WTC11 (cell line): Measurements from ENCODE around the gene RBFOX2. TPM values are rescaled to one million over a fixed set of nuclear protein-coding genes. Genes with fewer than 3 reads are reported as not detected.

Experiments used
- ATAC-seq: fragments of 200-7000 bp; cut with Tn5 transposase; 2 replicates; pipeline ENCODE4 v1.10.0; 2021; ENCODE audit warnings: mild to moderate bottlenecking, moderate library complexity
- CTCF ChIA-PET: fragments of 300-600 bp; sonication (Branson Sonifier 250); formaldehyde crosslinking; loops from one replicate; lab custom pipeline; 2021; ENCODE audit warnings: antibody characterized with exemption; lab: Charles Lee
- POLR2A ChIA-PET: fragments of 350-600 bp; sonication (Branson Sonifier 250); formaldehyde crosslinking; loops from one replicate; lab custom pipeline; 2021; ENCODE audit warnings: antibody characterized with exemption; lab: Charles Lee
- DNase-seq: peaks from one replicate; pipeline ENCODE4 v3.0.0; 2021; ENCODE audit warnings: low spot score
- H3K27ac Mint-ChIP-seq: 2 replicates; pipeline ENCODE4 v1.8.0; 2021; ENCODE audit warnings: mixed read lengths
- H3K27me3 Mint-ChIP-seq: 2 replicates; pipeline ENCODE4 v1.8.0; 2021; ENCODE audit warnings: low read depth, mild to moderate bottlenecking, moderate library complexity, mixed read lengths
- H3K36me3 Mint-ChIP-seq: 2 replicates; pipeline ENCODE4 v1.8.0; 2021; ENCODE audit warnings: mixed read lengths
- H3K4me1 Mint-ChIP-seq: 2 replicates; pipeline ENCODE4 v1.8.0; 2022; ENCODE audit warnings: mixed read lengths
- H3K4me3 Mint-ChIP-seq: 2 replicates; pipeline ENCODE4 v1.8.0; 2021; ENCODE audit warnings: mild to moderate bottlenecking, moderate library complexity, mixed read lengths
- H3K9me3 Mint-ChIP-seq: 2 replicates; pipeline ENCODE4 v1.8.0; 2021; ENCODE audit warnings: mixed read lengths
- ERG ChIP-seq: fragments of 250-450 bp; sonication (Bioruptor Pico); IDR thresholded peaks from 2 replicates; pipeline ENCODE4 v1.8.0; 2021; ENCODE audit warnings: mild to moderate bottlenecking
- FOXK1 ChIP-seq: sonication (generic); formaldehyde crosslinking; IDR thresholded peaks from 2 replicates; pipeline ENCODE4 v1.8.0; 2022; ENCODE audit warnings: mild to moderate bottlenecking, moderate library complexity, missing genetic modification reagents
- FOXP1 ChIP-seq: sonication (generic); formaldehyde crosslinking; IDR thresholded peaks from 2 replicates; pipeline ENCODE4 v1.8.0; 2022; ENCODE audit warnings: missing genetic modification reagents, mild to moderate bottlenecking, moderate library complexity, borderline replicate concordance
- GRHL2 ChIP-seq: fragments of 250-450 bp; sonication (Bioruptor Pico); IDR thresholded peaks from 2 replicates; pipeline ENCODE4 v1.8.0; 2022; ENCODE audit warnings: mild to moderate bottlenecking, moderate library complexity; ENCODE audit not compliant: insufficient replicate concordance, severe bottlenecking
- HMGA2 ChIP-seq: fragments of 250-450 bp; sonication (Bioruptor Pico); IDR thresholded peaks from 2 replicates; pipeline ENCODE4 v1.4.0; 2021; ENCODE audit warnings: mild to moderate bottlenecking, moderate library complexity
- IRF2 ChIP-seq: sonication (generic); formaldehyde crosslinking; IDR thresholded peaks from 2 replicates; pipeline ENCODE4 v1.8.0; 2022; ENCODE audit warnings: low read depth, missing genetic modification reagents, borderline replicate concordance
- PRDM15 ChIP-seq: sonication (generic); formaldehyde crosslinking; IDR thresholded peaks from 2 replicates; pipeline ENCODE4 v1.8.0; 2022; ENCODE audit warnings: missing genetic modification reagents
- RORB ChIP-seq: fragments of 250-450 bp; sonication (Bioruptor Pico); IDR thresholded peaks from 2 replicates; pipeline ENCODE4 v1.9.0; 2021; ENCODE audit warnings: mild to moderate bottlenecking
- TCF7 ChIP-seq: sonication (generic); formaldehyde crosslinking; IDR thresholded peaks from 2 replicates; pipeline ENCODE4 v1.8.0; 2022; ENCODE audit warnings: mild to moderate bottlenecking, low read depth, missing genetic modification reagents, moderate library complexity
- TP53 ChIP-seq: sonication (generic); formaldehyde crosslinking; IDR thresholded peaks from 2 replicates; pipeline ENCODE4 v1.8.1; 2023; ENCODE audit warnings: mild to moderate bottlenecking, missing genetic modification reagents
- USF1 ChIP-seq: sonication (generic); formaldehyde crosslinking; IDR thresholded peaks from 2 replicates; pipeline ENCODE4 v1.8.0; 2022; ENCODE audit warnings: mild to moderate bottlenecking, missing genetic modification reagents
- USF2 ChIP-seq: sonication (generic); formaldehyde crosslinking; IDR thresholded peaks from 2 replicates; pipeline ENCODE4 v1.8.1; 2023; ENCODE audit warnings: mild to moderate bottlenecking, missing genetic modification reagents, moderate library complexity
- ZBTB43 ChIP-seq: sonication (generic); formaldehyde crosslinking; IDR thresholded peaks from 2 replicates; pipeline ENCODE4 v1.8.1; 2023; ENCODE audit warnings: mild to moderate bottlenecking, missing genetic modification reagents
- ZNF121 ChIP-seq: sonication (generic); formaldehyde crosslinking; IDR thresholded peaks from 2 replicates; pipeline ENCODE4 v1.8.0; 2023; ENCODE audit warnings: missing genetic modification reagents
- ZNF317 ChIP-seq: sonication (generic); formaldehyde crosslinking; IDR thresholded peaks from 2 replicates; pipeline ENCODE4 v1.8.1; 2023; ENCODE audit warnings: low read depth, mild to moderate bottlenecking, moderate library complexity, missing genetic modification reagents, borderline replicate concordance
- ZNF416 ChIP-seq: fragments of 250-450 bp; sonication (Bioruptor Pico); IDR thresholded peaks from 2 replicates; pipeline ENCODE4 v1.9.0; 2021; ENCODE audit warnings: mild to moderate bottlenecking, inconsistent platforms
- ZNF512 ChIP-seq: sonication (generic); formaldehyde crosslinking; IDR thresholded peaks from 2 replicates; pipeline ENCODE4 v1.8.1; 2022; ENCODE audit warnings: missing genetic modification reagents, borderline replicate concordance
- total RNA-seq: library from RNA; stranded (reverse); gene quantifications from 3 replicates; pipeline ENCODE4 v1.2.3, GENCODE V29; 2021
- TF ChIP-seq, protein P1 (sequence below): sonication (generic); formaldehyde crosslinking; IDR thresholded peaks from 2 replicates; pipeline ENCODE4 v1.8.1; 2022; ENCODE audit warnings: mild to moderate bottlenecking, moderate library complexity, missing genetic modification reagents
- TF ChIP-seq, protein P2 (sequence below): sonication (generic); formaldehyde crosslinking; IDR thresholded peaks from 2 replicates; pipeline ENCODE4 v1.8.1; 2022; ENCODE audit warnings: low read depth, missing genetic modification reagents, borderline replicate concordance
- TF ChIP-seq, protein P3 (sequence below): sonication (generic); formaldehyde crosslinking; IDR thresholded peaks from 2 replicates; pipeline ENCODE4 v1.8.0; 2022; ENCODE audit warnings: mild to moderate bottlenecking, missing genetic modification reagents

The RBFOX2 gene
- total RNA-seq, 1 experiment from 2014 or later: 107 TPM

DNA sequence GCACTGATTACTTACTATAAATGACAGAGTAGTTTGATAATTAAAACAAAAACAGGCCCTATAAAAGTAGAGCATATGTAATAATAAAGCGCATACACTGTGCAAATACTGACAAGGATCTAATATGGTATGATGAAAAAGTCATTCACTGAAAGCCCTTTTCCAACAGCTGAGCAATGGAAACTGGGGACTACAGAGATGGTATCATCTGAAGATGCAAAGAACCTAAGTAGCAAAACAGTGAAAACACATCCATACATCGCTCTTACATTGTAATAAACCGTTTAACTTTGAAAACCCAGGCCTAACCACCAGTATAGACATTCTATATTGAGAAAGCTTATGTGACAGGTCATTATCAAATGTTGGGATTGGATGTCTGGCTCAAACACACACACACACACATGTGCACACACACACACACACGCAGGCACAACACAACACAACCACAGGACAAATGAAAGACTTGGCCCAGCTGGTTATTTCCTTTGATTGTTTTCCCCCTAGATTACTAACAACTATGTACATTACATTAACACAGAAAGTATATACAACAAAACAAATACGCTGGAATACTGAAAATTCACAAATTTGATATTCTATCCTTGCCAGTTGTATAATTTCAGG is 191.4 kb downstream of the RBFOX2 start:
- POLR2A ChIA-PET: interaction anchor here (0.8 kb wide), 1 partner anchor 25 kb away, joined by 3 read pairs; no protein-coding TSS in a partner anchor
- DNase-seq: no peak
- CTCF ChIA-PET: interaction anchor here (0.9 kb wide), 1 partner anchor 11 kb away, joined by 4 read pairs; no protein-coding TSS in a partner anchor
- H3K9me3 Mint-ChIP-seq: no peaks in the 10 kb centered on the region
- H3K27ac Mint-ChIP-seq: no peak overlapping the region; the same call in 1 of the 2 replicates
- no peak for ATAC-seq
- peaks cover 65% of the 10 kb centered on the region for H3K4me1 Mint-ChIP-seq
- peak overlapping the region; percentile 77 for H3K4me3 Mint-ChIP-seq
- TF ChIP-seq RORB (CRISPR knock-in tag) (no peak), FOXK1 (no peak), TCF7 (no peak), ZNF317 (CRISPR knock-in tag) (no peak), PRDM15 (no peak), USF2 (CRISPR knock-in tag) (no peak), ZNF512 (CRISPR knock-in tag) (no peak), FOXP1 (no peak), USF1 (no peak), GRHL2 (CRISPR knock-in tag) (no peak), ZNF121 (CRISPR knock-in tag) (no peak), TP53 (CRISPR knock-in tag) (no peak), ZNF416 (CRISPR knock-in tag) (no peak), IRF2 (CRISPR knock-in tag) (no peak), ZBTB43 (CRISPR knock-in tag) (no peak), ERG (CRISPR knock-in tag) (no peak), HMGA2 (CRISPR knock-in tag) (no peak)
- TF ChIP-seq, protein P1, sequence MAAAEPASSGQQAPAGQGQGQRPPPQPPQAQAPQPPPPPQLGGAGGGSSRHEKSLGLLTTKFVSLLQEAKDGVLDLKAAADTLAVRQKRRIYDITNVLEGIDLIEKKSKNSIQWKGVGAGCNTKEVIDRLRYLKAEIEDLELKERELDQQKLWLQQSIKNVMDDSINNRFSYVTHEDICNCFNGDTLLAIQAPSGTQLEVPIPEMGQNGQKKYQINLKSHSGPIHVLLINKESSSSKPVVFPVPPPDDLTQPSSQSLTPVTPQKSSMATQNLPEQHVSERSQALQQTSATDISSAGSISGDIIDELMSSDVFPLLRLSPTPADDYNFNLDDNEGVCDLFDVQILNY: no peak
- TF ChIP-seq, protein P2, sequence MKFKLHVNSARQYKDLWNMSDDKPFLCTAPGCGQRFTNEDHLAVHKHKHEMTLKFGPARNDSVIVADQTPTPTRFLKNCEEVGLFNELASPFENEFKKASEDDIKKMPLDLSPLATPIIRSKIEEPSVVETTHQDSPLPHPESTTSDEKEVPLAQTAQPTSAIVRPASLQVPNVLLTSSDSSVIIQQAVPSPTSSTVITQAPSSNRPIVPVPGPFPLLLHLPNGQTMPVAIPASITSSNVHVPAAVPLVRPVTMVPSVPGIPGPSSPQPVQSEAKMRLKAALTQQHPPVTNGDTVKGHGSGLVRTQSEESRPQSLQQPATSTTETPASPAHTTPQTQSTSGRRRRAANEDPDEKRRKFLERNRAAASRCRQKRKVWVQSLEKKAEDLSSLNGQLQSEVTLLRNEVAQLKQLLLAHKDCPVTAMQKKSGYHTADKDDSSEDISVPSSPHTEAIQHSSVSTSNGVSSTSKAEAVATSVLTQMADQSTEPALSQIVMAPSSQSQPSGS (CRISPR knock-in tag): no peak
- TF ChIP-seq, protein P3, sequence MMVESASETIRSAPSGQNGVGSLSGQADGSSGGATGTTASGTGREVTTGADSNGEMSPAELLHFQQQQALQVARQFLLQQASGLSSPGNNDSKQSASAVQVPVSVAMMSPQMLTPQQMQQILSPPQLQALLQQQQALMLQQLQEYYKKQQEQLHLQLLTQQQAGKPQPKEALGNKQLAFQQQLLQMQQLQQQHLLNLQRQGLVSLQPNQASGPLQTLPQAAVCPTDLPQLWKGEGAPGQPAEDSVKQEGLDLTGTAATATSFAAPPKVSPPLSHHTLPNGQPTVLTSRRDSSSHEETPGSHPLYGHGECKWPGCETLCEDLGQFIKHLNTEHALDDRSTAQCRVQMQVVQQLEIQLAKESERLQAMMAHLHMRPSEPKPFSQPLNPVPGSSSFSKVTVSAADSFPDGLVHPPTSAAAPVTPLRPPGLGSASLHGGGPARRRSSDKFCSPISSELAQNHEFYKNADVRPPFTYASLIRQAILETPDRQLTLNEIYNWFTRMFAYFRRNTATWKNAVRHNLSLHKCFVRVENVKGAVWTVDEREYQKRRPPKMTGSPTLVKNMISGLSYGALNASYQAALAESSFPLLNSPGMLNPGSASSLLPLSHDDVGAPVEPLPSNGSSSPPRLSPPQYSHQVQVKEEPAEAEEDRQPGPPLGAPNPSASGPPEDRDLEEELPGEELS (CRISPR knock-in tag): no peak
- no peaks in the 10 kb centered on the region for H3K27me3 Mint-ChIP-seq
- H3K36me3 Mint-ChIP-seq: no peaks in the 10 kb centered on the region
